Measurements from ENCODE around the gene MTFR1L. TPM values are rescaled to one million over a fixed set of nuclear protein-coding genes. Genes with fewer than 3 reads are reported as not detected.

The MTFR1L gene
- total and polyA plus RNA-seq, 2 donors (not counting 1 experiment from before 2014, with no cell fraction given): 38.3 to 56.0 TPM

- peak overlapping the region in 2 of 4 experiments; percentile 83 to 90 for H3K4me3 ChIP-seq (replicated peaks in 1 of 4; ENCODE audit: control extremely low read depth in 1 of 4, insufficient read depth in 1 of 4, low read depth in 3 of 4, low read length in 4 of 4)
- H2AFZ ChIP-seq (ENCODE audit: low read length): no peak overlapping the region
- no peaks in the 10 kb centered on the region for H3K27me3 ChIP-seq (ENCODE audit: control insufficient read depth, insufficient read depth, low read length)
- TF ChIP-seq EZH2 (IDR thresholded peaks at IDR 0.05; ENCODE audit: low read length, missing control alignments) (no peak), CTCF (conservative IDR thresholded peaks at IDR 0.05 in 1 of 2, IDR thresholded peaks at IDR 0.05 in 1 of 2; ENCODE audit: low read depth in 1 of 2, low read length in 2 of 2) (no peak)
- no peaks in the 10 kb centered on the region for H3K9me3 ChIP-seq (ENCODE audit: control insufficient read depth, insufficient read depth, low read depth, low read length)
- H3K4me1 ChIP-seq (ENCODE audit: control insufficient read depth, extremely low read depth, insufficient read depth, low read length): peaks cover 15% of the 10 kb centered on the region
- DNase-seq (ENCODE audit: low read depth in 2 of 2): no peak
- H3K27ac ChIP-seq (ENCODE audit: insufficient read depth, low read length): no peak overlapping the region
- no peak overlapping the region for H3K9ac ChIP-seq (ENCODE audit: insufficient read depth, low read length)
- peak overlapping the region; percentile 85 for H3K4me2 ChIP-seq (ENCODE audit: extremely low read depth, insufficient read depth, low read length)
- H3K79me2 ChIP-seq (ENCODE audit: control insufficient read depth, insufficient read depth, low read length): peaks cover 32% of the 10 kb centered on the region
- no peaks in the 10 kb centered on the region for H4K20me1 ChIP-seq (ENCODE audit: control insufficient read depth, extremely low read depth, insufficient read depth, low read length)
- peaks cover 8% of the 10 kb centered on the region for H3K36me3 ChIP-seq (ENCODE audit: control insufficient read depth, insufficient read depth, low read length)
These were observed 1.2 kb upstream of the MTFR1L start for GRCh38 chr1:25818569-25818968.

GRCh38 chr1:25820247-25821111 lies 725 bp downstream of the MTFR1L start:
- Histone ChIP-seq H3K79me2 (ENCODE audit: control insufficient read depth, insufficient read depth, low read length) (peaks cover 32% of the 10 kb centered on the region), H2AFZ (ENCODE audit: low read length) (peak overlapping the region; percentile 61), H3K27me3 (ENCODE audit: control insufficient read depth, insufficient read depth, low read length) (no peaks in the 10 kb centered on the region), H3K4me1 (ENCODE audit: control insufficient read depth, extremely low read depth, insufficient read depth, low read length) (peaks cover 15% of the 10 kb centered on the region), H3K4me2 (ENCODE audit: extremely low read depth, insufficient read depth, low read length) (peak overlapping the region; percentile 93), H3K36me3 (ENCODE audit: control insufficient read depth, insufficient read depth, low read length) (no peaks in the 10 kb centered on the region), H3K4me3 (replicated peaks in 1 of 4; ENCODE audit: control extremely low read depth in 1 of 4, insufficient read depth in 1 of 4, low read depth in 3 of 4, low read length in 4 of 4) (peak overlapping the region; percentile 74 to 90 (median 80)), H3K9me3 (ENCODE audit: control insufficient read depth, insufficient read depth, low read depth, low read length) (no peaks in the 10 kb centered on the region), H4K20me1 (ENCODE audit: control insufficient read depth, extremely low read depth, insufficient read depth, low read length) (no peaks in the 10 kb centered on the region), H3K9ac (ENCODE audit: insufficient read depth, low read length) (peak overlapping the region; percentile 92), H3K27ac (ENCODE audit: insufficient read depth, low read length) (peak overlapping the region; percentile 83)
- DNase-seq (ENCODE audit: low read depth in 2 of 2): peak; percentile 55 to 61
- TF ChIP-seq EZH2 (IDR thresholded peaks at IDR 0.05; ENCODE audit: low read length, missing control alignments) (no peak), CTCF (conservative IDR thresholded peaks at IDR 0.05 in 1 of 2, IDR thresholded peaks at IDR 0.05 in 1 of 2; ENCODE audit: low read depth in 1 of 2, low read length in 2 of 2) (no peak)

GRCh38 chr1:25821112-25821476 lies 1.3 kb downstream of the MTFR1L start:
- Histone ChIP-seq H3K4me3 (replicated peaks in 1 of 4; ENCODE audit: control extremely low read depth in 1 of 4, insufficient read depth in 1 of 4, low read depth in 3 of 4, low read length in 4 of 4) (peak overlapping the region; percentile 74 to 83 (median 79)), H3K9ac (ENCODE audit: insufficient read depth, low read length) (peak overlapping the region; percentile 92), H4K20me1 (ENCODE audit: control insufficient read depth, extremely low read depth, insufficient read depth, low read length) (no peaks in the 10 kb centered on the region), H3K27me3 (ENCODE audit: control insufficient read depth, insufficient read depth, low read length) (no peaks in the 10 kb centered on the region), H3K79me2 (ENCODE audit: control insufficient read depth, insufficient read depth, low read length) (peaks cover 32% of the 10 kb centered on the region), H3K36me3 (ENCODE audit: control insufficient read depth, insufficient read depth, low read length) (no peaks in the 10 kb centered on the region), H3K27ac (ENCODE audit: insufficient read depth, low read length) (peak overlapping the region; percentile 83), H3K9me3 (ENCODE audit: control insufficient read depth, insufficient read depth, low read depth, low read length) (no peaks in the 10 kb centered on the region), H2AFZ (ENCODE audit: low read length) (no peak overlapping the region), H3K4me2 (ENCODE audit: extremely low read depth, insufficient read depth, low read length) (peak overlapping the region; percentile 93), H3K4me1 (ENCODE audit: control insufficient read depth, extremely low read depth, insufficient read depth, low read length) (peaks cover 15% of the 10 kb centered on the region)
- DNase-seq (ENCODE audit: low read depth in 2 of 2): no peak
- TF ChIP-seq EZH2 (IDR thresholded peaks at IDR 0.05; ENCODE audit: low read length, missing control alignments): no peak
- TF ChIP-seq CTCF (conservative IDR thresholded peaks at IDR 0.05 in 1 of 2, IDR thresholded peaks at IDR 0.05 in 1 of 2; ENCODE audit: low read depth in 1 of 2, low read length in 2 of 2): no peak
